ENCODE measurements around the gene MLLT6.

- TF ChIP-seq, protein P1, sequence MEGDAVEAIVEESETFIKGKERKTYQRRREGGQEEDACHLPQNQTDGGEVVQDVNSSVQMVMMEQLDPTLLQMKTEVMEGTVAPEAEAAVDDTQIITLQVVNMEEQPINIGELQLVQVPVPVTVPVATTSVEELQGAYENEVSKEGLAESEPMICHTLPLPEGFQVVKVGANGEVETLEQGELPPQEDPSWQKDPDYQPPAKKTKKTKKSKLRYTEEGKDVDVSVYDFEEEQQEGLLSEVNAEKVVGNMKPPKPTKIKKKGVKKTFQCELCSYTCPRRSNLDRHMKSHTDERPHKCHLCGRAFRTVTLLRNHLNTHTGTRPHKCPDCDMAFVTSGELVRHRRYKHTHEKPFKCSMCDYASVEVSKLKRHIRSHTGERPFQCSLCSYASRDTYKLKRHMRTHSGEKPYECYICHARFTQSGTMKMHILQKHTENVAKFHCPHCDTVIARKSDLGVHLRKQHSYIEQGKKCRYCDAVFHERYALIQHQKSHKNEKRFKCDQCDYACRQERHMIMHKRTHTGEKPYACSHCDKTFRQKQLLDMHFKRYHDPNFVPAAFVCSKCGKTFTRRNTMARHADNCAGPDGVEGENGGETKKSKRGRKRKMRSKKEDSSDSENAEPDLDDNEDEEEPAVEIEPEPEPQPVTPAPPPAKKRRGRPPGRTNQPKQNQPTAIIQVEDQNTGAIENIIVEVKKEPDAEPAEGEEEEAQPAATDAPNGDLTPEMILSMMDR (IDR thresholded peaks at IDR 0.05 in 4 of 5, conservative IDR thresholded peaks at IDR 0.05 in 1 of 5) = no peak
- TF ChIP-seq POLR2A (IDR thresholded peaks at IDR 0.05) = no peak
Observed at GRCh38 chr17:38766341-38766740, 61.3 kb downstream of the MLLT6 start.

Data from gastrocnemius medialis (tissue), 4 donors.